Pancreas (tissue), 10 donors: Measurements from ENCODE around the gene PDLIM7. TPM values are rescaled to one million over a fixed set of nuclear protein-coding genes. Genes with fewer than 3 reads are reported as not detected.

Source experiments
- ATAC-seq, 4 donors: fragments of 200-7000 bp; cut with Tn5 transposase; one replicate each; pipeline versions ENCODE4 v1.8.0 to v1.9.1; 2020; ENCODE audit warnings: mild to moderate bottlenecking in 4 of 4, moderate library complexity in 4 of 4
- DNase-seq, 6 donors: peaks; one replicate each; pipeline ENCODE4 v3.0.0-alpha.2; 2020
- FAIRE-seq: peaks from 2 replicates; lab custom pipeline; 2012; peaks lifted over from hg19 to GRCh38; lab: Jason Lieb, UNC
- H3K27ac ChIP-seq, 4 donors: fragments of 200-600 bp; sonication (generic); 1 replicate in 3 of 4; 2 replicates in 1 of 4; pipeline versions ENCODE4 v1.5.0 to v1.8.0; 2020
- H3K27me3 ChIP-seq, 4 donors: fragments of 200-600 bp; one replicate each; pipeline ENCODE4 v1.8.0; 2021
- H3K36me3 ChIP-seq, 3 donors: fragments of 200-600 bp; sonication (generic) in 1 of 3; one replicate each; pipeline versions ENCODE4 v1.5.0 to v1.8.0; 2020 to 2021
- H3K4me1 ChIP-seq, 3 donors: fragments of 200-600 bp; one replicate each; pipeline ENCODE4 v1.8.0; 2021
- H3K4me3 ChIP-seq, 4 donors: fragments of 200-600 bp; sonication (generic) in 2 of 4; one replicate each; pipeline versions ENCODE4 v1.5.0 to v1.8.0; 2020 to 2021
- H3K9me3 ChIP-seq, 4 donors: fragments of 200-600 bp; one replicate each; pipeline ENCODE4 v1.8.0; 2021
- WGBS, 2 donors: extraction: QIAGEN DNeasy Blood & Tissue Kit; methylation state at CpG; one replicate each; pipeline ENCODE4 v1.1.7; 2013; 5-methylcytosine and 5-hydroxymethylcytosine counted together
- intact Hi-C, 3 donors: fragments of 100-400 bp; cut with DNase I; formaldehyde crosslinking; loops; one replicate each; pipeline versions ENCODE4 v1.11.1 to v1.14.2; 2022
- polyA plus RNA-seq, 2 donors: library from polyadenylated mRNA; stranded (reverse); fragments of 200-250 nt; gene quantifications; one replicate each; pipeline ENCODE4 v1.2.3, GENCODE V29; 2013
- total RNA-seq, 6 donors: library from RNA; stranded (reverse); fragmentation: NEBNext Ultra II Directional in 4 of 6; extraction: Animal tissue kit (Norgen Biotek cat#: 25700) in 4 of 6; gene quantifications; one replicate each; pipeline versions ENCODE4 v1.2.1 to v1.2.4, GENCODE V29; 2021 to 2023
- TF ChIP-seq, protein P1 (sequence below), 4 donors: fragments of 200-600 bp; sonication (generic) in 3 of 4; IDR thresholded peaks; one replicate each; pipeline versions ENCODE4 v1.5.0 to v1.8.0; 2021; ENCODE audit warnings: antibody characterized with exemption in 4 of 4
- donor health status: healthy with polysubstance abuse.
- donor health status: DM: no; HTN: no; CAD: no; lungs with moderate emphysema.
- donor health status: DM: no; HTN: no; CAD: no.
- donor health status: control.
- donor health status: control.
- donor health status: Bipolar disorder and iron deficiency.
- donor health status: DM: yes; HTN: yes; CAD: no.
- donor health status: DM: no; HTN: no; CAD: no.
- donor health status: DM: no; HTN: no; CAD: no.
- donor health status: DM: yes; HTN: yes; CAD: no.

Gene PDLIM7
- total and polyA plus RNA-seq, 8 donors, result 3.9 to 39.9 (median 11.2) TPM

DNA sequence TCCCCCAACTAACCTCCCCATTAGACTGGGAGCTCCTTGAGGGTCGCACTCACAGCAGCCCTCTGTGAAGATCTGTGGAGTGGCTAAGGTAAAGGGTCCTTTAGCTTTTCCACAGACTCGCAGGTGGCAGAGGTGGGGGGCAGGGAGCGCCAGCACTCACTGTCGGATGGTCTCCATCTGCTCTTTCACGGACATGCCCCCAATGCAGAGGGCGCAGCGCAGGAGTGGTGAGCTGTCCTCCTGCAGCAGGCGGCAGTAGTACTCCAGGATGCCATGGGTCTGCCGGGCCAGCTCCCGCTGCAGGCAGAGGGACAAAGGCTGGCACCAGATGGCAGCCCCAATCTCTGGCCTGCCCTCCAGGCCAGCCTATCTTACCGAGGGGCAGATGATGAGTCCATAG, 17.1 kb upstream of the PDLIM7 start:
- TF ChIP-seq, protein P1, sequence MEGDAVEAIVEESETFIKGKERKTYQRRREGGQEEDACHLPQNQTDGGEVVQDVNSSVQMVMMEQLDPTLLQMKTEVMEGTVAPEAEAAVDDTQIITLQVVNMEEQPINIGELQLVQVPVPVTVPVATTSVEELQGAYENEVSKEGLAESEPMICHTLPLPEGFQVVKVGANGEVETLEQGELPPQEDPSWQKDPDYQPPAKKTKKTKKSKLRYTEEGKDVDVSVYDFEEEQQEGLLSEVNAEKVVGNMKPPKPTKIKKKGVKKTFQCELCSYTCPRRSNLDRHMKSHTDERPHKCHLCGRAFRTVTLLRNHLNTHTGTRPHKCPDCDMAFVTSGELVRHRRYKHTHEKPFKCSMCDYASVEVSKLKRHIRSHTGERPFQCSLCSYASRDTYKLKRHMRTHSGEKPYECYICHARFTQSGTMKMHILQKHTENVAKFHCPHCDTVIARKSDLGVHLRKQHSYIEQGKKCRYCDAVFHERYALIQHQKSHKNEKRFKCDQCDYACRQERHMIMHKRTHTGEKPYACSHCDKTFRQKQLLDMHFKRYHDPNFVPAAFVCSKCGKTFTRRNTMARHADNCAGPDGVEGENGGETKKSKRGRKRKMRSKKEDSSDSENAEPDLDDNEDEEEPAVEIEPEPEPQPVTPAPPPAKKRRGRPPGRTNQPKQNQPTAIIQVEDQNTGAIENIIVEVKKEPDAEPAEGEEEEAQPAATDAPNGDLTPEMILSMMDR (IDR thresholded peaks at IDR 0.05), result no peak
- 88 to 90% methylated on average over 11 of the region's 11 CpGs for WGBS, 2 donors
- H3K27ac ChIP-seq, result no peak overlapping the region
- ATAC-seq, result no peak
- peak in 1 of 6 donors; percentile 53 for DNase-seq
- H3K27me3 ChIP-seq, result no peaks in the 10 kb centered on the region
- H3K36me3 ChIP-seq, result peaks cover 0 to 20% (median 16%) of the 10 kb centered on the region in 3 donors
- intact Hi-C loops, result loop anchor here in 1 of 3 donors (5.0 kb wide), 1 partner anchor 117 kb away; no protein-coding TSS in a partner anchor
- FAIRE-seq, result no peak
- no peak overlapping the region for H3K4me3 ChIP-seq
- peaks cover 0 to 11% (median 4%) of the 10 kb centered on the region in 3 donors for H3K4me1 ChIP-seq
- H3K9me3 ChIP-seq, result no peaks in the 10 kb centered on the region

DNA sequence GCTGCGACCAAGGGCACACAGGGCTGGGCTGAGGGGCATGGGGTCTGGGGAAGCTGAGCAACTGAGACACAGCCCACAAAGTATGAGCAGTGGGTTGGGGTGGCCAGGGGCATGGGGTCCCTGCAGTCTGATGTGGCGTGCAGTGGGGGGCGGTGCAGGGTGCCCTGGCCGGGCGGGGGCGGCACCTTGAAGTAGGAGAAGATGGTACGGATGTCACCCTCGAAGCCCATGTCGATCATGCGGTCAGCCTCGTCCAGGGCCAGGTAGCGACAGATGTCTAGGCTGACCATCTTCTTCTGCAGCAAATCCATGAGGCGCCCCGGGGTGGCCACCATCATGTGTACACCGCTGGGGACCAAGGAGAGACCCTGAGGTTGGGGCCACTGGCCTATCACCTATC, 16.1 kb upstream of the PDLIM7 start:
- TF ChIP-seq, protein P1 (IDR thresholded peaks at IDR 0.05), result no peak
- Histone ChIP-seq H3K4me3 (no peak overlapping the region), H3K9me3 (no peaks in the 10 kb centered on the region), H3K27me3 (no peaks in the 10 kb centered on the region), H3K36me3 (peaks cover 0 to 20% (median 16%) of the 10 kb centered on the region in 3 donors), H3K27ac (no peak overlapping the region), H3K4me1 (peaks cover 0 to 11% (median 4%) of the 10 kb centered on the region in 3 donors)
- ATAC-seq (no peak), FAIRE-seq (no peak), DNase-seq (peak in 1 of 6 donors; percentile 58)
- intact Hi-C loops, result loop anchor here in 1 of 3 donors (5.0 kb wide), 1 partner anchor 116 kb away; no protein-coding TSS in a partner anchor
- WGBS, 2 donors, result 95 to 97% methylated on average over 15 of the region's 15 CpGs

DNA sequence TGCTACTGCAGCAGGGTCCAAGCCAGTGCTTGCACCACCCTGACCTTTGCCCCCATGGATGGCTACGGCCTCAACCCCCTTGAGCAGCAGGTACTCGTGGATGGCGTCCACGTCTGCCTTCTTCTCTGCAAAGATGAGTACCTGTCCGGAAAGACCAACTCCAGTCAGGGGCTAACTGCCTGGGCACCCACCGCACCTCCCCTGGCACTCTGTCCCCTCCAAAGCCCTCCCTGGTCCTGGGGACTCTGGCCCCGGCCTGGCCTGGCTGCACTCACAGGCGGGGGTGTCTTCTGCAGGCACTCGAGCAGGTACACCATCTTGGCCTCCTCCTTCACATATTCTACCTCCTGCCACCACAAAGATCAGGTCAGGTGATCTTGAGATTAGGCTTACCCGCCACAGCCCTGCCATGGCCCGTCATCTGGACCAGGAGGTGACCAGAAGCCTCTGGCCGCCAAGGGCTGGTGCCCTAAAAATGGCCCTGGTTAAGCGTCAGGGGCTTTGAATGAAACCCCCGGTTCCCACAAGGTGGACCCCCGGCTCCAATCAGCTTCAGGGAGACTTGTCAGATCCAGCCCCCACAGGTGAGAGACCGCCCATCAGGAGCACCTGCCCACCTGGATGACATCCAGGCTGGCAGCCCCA, 15.5 kb upstream of the PDLIM7 start:
- ATAC-seq (no peak), FAIRE-seq (no peak), DNase-seq (peak in 1 of 6 donors; percentile 58)
- intact Hi-C loops, result loop anchor here in 1 of 3 donors (5.0 kb wide), 1 partner anchor 116 kb away; no protein-coding TSS in a partner anchor
- no peaks in the 10 kb centered on the region for H3K9me3 ChIP-seq
- H3K27me3 ChIP-seq, result no peaks in the 10 kb centered on the region
- no peak overlapping the region for H3K27ac ChIP-seq
- TF ChIP-seq, protein P1 (IDR thresholded peaks at IDR 0.05), result no peak
- 88 to 89% methylated on average over 16 of the region's 16 CpGs for WGBS, 2 donors
- peaks cover 0 to 20% (median 16%) of the 10 kb centered on the region in 3 donors for H3K36me3 ChIP-seq
- no peak overlapping the region for H3K4me3 ChIP-seq
- H3K4me1 ChIP-seq, result peaks cover 0 to 11% (median 4%) of the 10 kb centered on the region in 3 donors

DNA sequence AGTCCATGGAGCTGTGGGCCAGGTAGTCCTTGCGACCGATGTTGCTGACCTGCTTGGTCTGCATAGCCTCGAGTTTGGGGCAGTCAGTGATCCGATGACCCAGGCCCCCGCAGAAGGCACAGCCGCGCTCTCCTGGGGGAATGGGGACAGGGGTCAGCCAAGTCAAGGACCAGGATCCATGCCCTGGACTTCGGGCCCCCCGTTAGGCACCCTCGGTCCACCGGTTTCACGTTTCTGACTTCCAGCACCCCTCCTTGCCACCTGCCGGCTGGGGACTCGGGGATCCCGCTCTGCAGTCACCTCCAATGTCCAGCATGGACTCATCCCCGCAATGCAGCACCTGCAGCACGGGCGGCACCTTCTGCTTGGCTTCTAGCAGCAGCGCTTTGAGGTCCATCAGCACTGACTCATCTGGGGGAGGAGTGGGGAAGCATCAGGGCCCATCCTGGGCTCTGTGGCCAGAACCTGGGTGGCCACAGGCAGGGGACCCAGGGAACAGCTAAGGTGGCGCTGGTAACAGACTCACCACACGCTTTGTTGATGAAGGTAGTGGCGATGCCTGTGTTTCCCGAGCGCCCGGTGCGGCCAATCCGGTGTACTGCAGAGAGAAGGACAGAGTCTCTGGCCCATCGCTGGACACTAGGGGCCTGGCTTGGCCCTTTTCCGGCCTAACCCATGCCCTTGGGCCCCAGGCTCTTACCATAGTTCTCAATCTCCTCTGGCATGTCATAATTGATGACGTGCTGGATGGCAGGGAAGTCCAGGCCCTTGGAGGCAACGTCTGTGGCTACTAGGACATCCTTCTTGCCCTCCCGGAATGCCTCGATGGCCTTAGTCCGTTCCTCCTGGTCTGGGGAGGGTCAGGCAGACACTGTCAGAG, 14.6 kb upstream of the PDLIM7 start:
- intact Hi-C loops, result loop anchor here in 1 of 3 donors (5.0 kb wide), 1 partner anchor 115 kb away; no protein-coding TSS in a partner anchor
- FAIRE-seq, result no peak

More for the DNA sequence above, 14.6 kb upstream of the PDLIM7 start:
- Histone ChIP-seq H3K27me3 (no peaks in the 10 kb centered on the region), H3K27ac (no peak overlapping the region), H3K4me3 (no peak overlapping the region), H3K4me1 (peaks cover 0 to 11% (median 4%) of the 10 kb centered on the region in 3 donors), H3K9me3 (no peaks in the 10 kb centered on the region), H3K36me3 (peaks cover 0 to 20% (median 16%) of the 10 kb centered on the region in 3 donors)
- no peak for ATAC-seq
- TF ChIP-seq, protein P1 (IDR thresholded peaks at IDR 0.05), result no peak
- DNase-seq, result peak in 1 of 6 donors; percentile 66
- 91 to 93% methylated on average over 34 of the region's 34 CpGs for WGBS, 2 donors
